Memory B cell (primary cell): ENCODE data around the gene TCF7.

Experiments
- ATAC-seq: fragments of 150-1000 bp; cut with Tn5 transposase; 2 replicates; pipeline ENCODE4 v1.10.0; 2021; ENCODE audit warnings: low read depth, mild to moderate bottlenecking, moderate library complexity
- DNase-seq, 2 donors: peaks; one replicate each; pipeline ENCODE4 v3.0.0; 2022; ENCODE audit warnings: low spot score in 2 of 2
- H3K27ac Mint-ChIP-seq: one replicate; pipeline ENCODE4 v1.8.0; 2022; ENCODE audit warnings: mild to moderate bottlenecking, moderate library complexity, mixed read lengths
- H3K27me3 Mint-ChIP-seq: one replicate; pipeline ENCODE4 v1.8.0; 2022; ENCODE audit warnings: mixed read lengths
- H3K36me3 Mint-ChIP-seq: one replicate; pipeline ENCODE4 v1.8.0; 2022; ENCODE audit warnings: mild to moderate bottlenecking, mixed read lengths
- H3K4me1 Mint-ChIP-seq: one replicate; pipeline ENCODE4 v1.8.0; 2022; ENCODE audit warnings: mixed read lengths
- H3K4me3 Mint-ChIP-seq: one replicate; pipeline ENCODE4 v1.8.0; 2022; ENCODE audit warnings: mild to moderate bottlenecking, moderate library complexity, mixed read lengths
- H3K9me3 Mint-ChIP-seq: one replicate; pipeline ENCODE4 v1.8.0; 2022; ENCODE audit warnings: mixed read lengths

The TCF7 gene

GRCh38 chr5:134171972-134172371, 57.5 kb downstream of the TCF7 start:
- Mint-ChIP-seq H3K36me3 (peaks cover 22% of the 10 kb centered on the region), H3K27ac (no peak overlapping the region), H3K9me3 (no peaks in the 10 kb centered on the region), H3K27me3 (no peaks in the 10 kb centered on the region), H3K4me3 (no peak overlapping the region), H3K4me1 (peaks cover 28% of the 10 kb centered on the region)
- no peak for DNase-seq
- ATAC-seq, result no peak

GRCh38 chr5:134174841-134175839, 60.7 kb downstream of the TCF7 start:
- Mint-ChIP-seq H3K36me3 (peaks cover 16% of the 10 kb centered on the region), H3K27ac (peak overlapping the region; percentile 99)
- no peak for DNase-seq

GRCh38 chr5:134175921-134176510, 61.5 kb downstream of the TCF7 start:
- Mint-ChIP-seq H3K9me3 (no peaks in the 10 kb centered on the region), H3K27ac (peak overlapping the region; percentile 99), H3K36me3 (peaks cover 16% of the 10 kb centered on the region), H3K27me3 (no peaks in the 10 kb centered on the region), H3K4me1 (peaks cover 25% of the 10 kb centered on the region), H3K4me3 (peak overlapping the region; percentile 94)
- ATAC-seq (peak; percentile 6), DNase-seq (no peak)

More at GRCh38 chr5:134174841-134175839, 60.7 kb downstream of the TCF7 start:
- H3K9me3 Mint-ChIP-seq, result no peaks in the 10 kb centered on the region
- H3K4me1 Mint-ChIP-seq, result peaks cover 25% of the 10 kb centered on the region
- peak overlapping the region; percentile 46 for H3K4me3 Mint-ChIP-seq
- no peaks in the 10 kb centered on the region for H3K27me3 Mint-ChIP-seq
- no peak for ATAC-seq

GRCh38 chr5:134176511-134177368, 62.3 kb downstream of the TCF7 start, which contains the start of gene SKP1:
Gene SKP1 (minus strand): TSS chr5:134176950. CDS start chr5:134174022, 2,928 bp downstream.
- no peaks in the 10 kb centered on the region for H3K9me3 Mint-ChIP-seq
- H3K36me3 Mint-ChIP-seq, result peaks cover 11% of the 10 kb centered on the region
- peaks cover 19% of the 10 kb centered on the region for H3K4me1 Mint-ChIP-seq
- ATAC-seq, result peak; percentile 85
- no peaks in the 10 kb centered on the region for H3K27me3 Mint-ChIP-seq
- peak within 1 kb of the TSS; percentile 99 for H3K27ac Mint-ChIP-seq
- DNase-seq, result peak; percentile 93 to 98
- peak within 1 kb of the TSS; percentile 94 for H3K4me3 Mint-ChIP-seq

- ATAC-seq, result peak; percentile 31
- no peaks in the 10 kb centered on the region for H3K9me3 Mint-ChIP-seq
- H3K4me1 Mint-ChIP-seq, result peaks cover 16% of the 10 kb centered on the region
- DNase-seq, result peak in 1 of 2 donors; percentile 9
- peak overlapping the region; percentile 99 for H3K27ac Mint-ChIP-seq
- no peaks in the 10 kb centered on the region for H3K27me3 Mint-ChIP-seq
- peak overlapping the region; percentile 94 for H3K4me3 Mint-ChIP-seq
- peaks cover 6% of the 10 kb centered on the region for H3K36me3 Mint-ChIP-seq
Measured at GRCh38 chr5:134177369-134178095, 63.1 kb downstream of the TCF7 start.

GRCh38 chr5:134178096-134178419, 63.6 kb downstream of the TCF7 start:
- Mint-ChIP-seq H3K4me1 (peaks cover 16% of the 10 kb centered on the region), H3K27ac (peak overlapping the region; percentile 99), H3K9me3 (no peaks in the 10 kb centered on the region), H3K4me3 (peak overlapping the region; percentile 94), H3K36me3 (peaks cover 5% of the 10 kb centered on the region), H3K27me3 (no peaks in the 10 kb centered on the region)
- ATAC-seq (no peak), DNase-seq (no peak)

GRCh38 chr5:134183481-134183880, 69.0 kb downstream of the TCF7 start:
- H3K4me3 Mint-ChIP-seq, result no peak overlapping the region
- ATAC-seq, result no peak
- H3K27me3 Mint-ChIP-seq, result no peaks in the 10 kb centered on the region
- H3K36me3 Mint-ChIP-seq, result no peaks in the 10 kb centered on the region
- DNase-seq, result no peak
- H3K4me1 Mint-ChIP-seq, result peaks cover 3% of the 10 kb centered on the region
- H3K9me3 Mint-ChIP-seq, result no peaks in the 10 kb centered on the region
- H3K27ac Mint-ChIP-seq, result no peak overlapping the region

GRCh38 chr5:134184155-134185135, 70.0 kb downstream of the TCF7 start:
- DNase-seq (peak; percentile 77 to 82), ATAC-seq (peak; percentile 97)
- H3K9me3 Mint-ChIP-seq, result no peaks in the 10 kb centered on the region
- no peak overlapping the region for H3K4me3 Mint-ChIP-seq
- no peaks in the 10 kb centered on the region for H3K27me3 Mint-ChIP-seq
- H3K4me1 Mint-ChIP-seq, result peaks cover 3% of the 10 kb centered on the region
- no peaks in the 10 kb centered on the region for H3K36me3 Mint-ChIP-seq
- no peak overlapping the region for H3K27ac Mint-ChIP-seq

- no peak for DNase-seq
- Mint-ChIP-seq H3K36me3 (no peaks in the 10 kb centered on the region), H3K4me3 (no peak overlapping the region), H3K27ac (no peak overlapping the region), H3K9me3 (no peaks in the 10 kb centered on the region), H3K27me3 (no peaks in the 10 kb centered on the region), H3K4me1 (peaks cover 3% of the 10 kb centered on the region)
- no peak for ATAC-seq
Measured at GRCh38 chr5:134188092-134188491, 73.6 kb downstream of the TCF7 start.

GRCh38 chr5:134189031-134189430, 74.5 kb downstream of the TCF7 start:
- DNase-seq (no peak), ATAC-seq (no peak)
- Mint-ChIP-seq H3K27ac (no peak overlapping the region), H3K4me1 (peaks cover 3% of the 10 kb centered on the region), H3K36me3 (no peaks in the 10 kb centered on the region), H3K4me3 (no peak overlapping the region), H3K9me3 (no peaks in the 10 kb centered on the region), H3K27me3 (no peaks in the 10 kb centered on the region)

- Mint-ChIP-seq H3K4me1 (no peaks in the 10 kb centered on the region), H3K4me3 (no peak overlapping the region), H3K36me3 (peaks cover 18% of the 10 kb centered on the region), H3K27ac (peak overlapping the region; percentile 50), H3K9me3 (no peaks in the 10 kb centered on the region), H3K27me3 (no peaks in the 10 kb centered on the region)
- ATAC-seq, result no peak
- DNase-seq, result no peak
Measured at GRCh38 chr5:134195666-134196065, 81.2 kb downstream of the TCF7 start.
